CD1c-positive myeloid dendritic cell (primary cell): ENCODE data around the gene LYG2.
"Not testable (repeated sequence)": the region's sequence is repeated elsewhere in the genome, so short reads cannot be mapped to it uniquely, and the experiment has no call there.

Experiments used
- DNase-seq: peaks from one replicate; pipeline ENCODE4 v3.0.0-alpha.2; 2016; ENCODE audit errors: extremely low spot score

The LYG2 gene

GRCh38 chr2:99255491-99256318 lies at the start of gene LYG2:
LYG2 (minus strand) TSS chr2:99255666; CDS start chr2:99254260, 1,406 bp downstream.
- DNase-seq: no peak

- not testable (repeated sequence) for DNase-seq
Observed at GRCh38 chr2:99301097-99301496, 45.6 kb upstream of the LYG2 start, which contains the start of gene LYG1. LYG1 (minus strand) TSS chr2:99301197; CDS start chr2:99295670, 5,527 bp downstream.

GRCh38 chr2:99299580-99299979 lies 44.1 kb upstream of the LYG2 start:
- no peak for DNase-seq

GRCh38 chr2:99297994-99298393 lies 42.5 kb upstream of the LYG2 start:
- no peak for DNase-seq

GRCh38 chr2:99285526-99285925 lies 30.1 kb upstream of the LYG2 start:
- no peak for DNase-seq

- DNase-seq: no peak
Observed at GRCh38 chr2:99279969-99280695, 24.7 kb upstream of the LYG2 start.

GRCh38 chr2:99278793-99279291 lies 23.4 kb upstream of the LYG2 start:
- no peak for DNase-seq

- DNase-seq: not testable (repeated sequence)
Observed at GRCh38 chr2:99278195-99278765, 22.8 kb upstream of the LYG2 start.

GRCh38 chr2:99275882-99276281 lies 20.4 kb upstream of the LYG2 start:
- no peak for DNase-seq

GRCh38 chr2:99261242-99261641 lies 5.8 kb upstream of the LYG2 start:
- DNase-seq: no peak

GRCh38 chr2:99260184-99260583 lies 4.7 kb upstream of the LYG2 start:
- DNase-seq: no peak

GRCh38 chr2:99259465-99259864 lies 4.0 kb upstream of the LYG2 start:
- DNase-seq: no peak

- no peak for DNase-seq
Observed at GRCh38 chr2:99256677-99257076, 1.2 kb upstream of the LYG2 start.

- DNase-seq: no peak
Observed at GRCh38 chr2:99249951-99250350, 5.5 kb downstream of the LYG2 start.

GRCh38 chr2:99242151-99242550 lies 13.3 kb downstream of the LYG2 start:
- DNase-seq: no peak

GRCh38 chr2:99240431-99240830 lies 15.0 kb downstream of the LYG2 start:
- DNase-seq: no peak

- no peak for DNase-seq
Observed at GRCh38 chr2:99238599-99238998, 16.9 kb downstream of the LYG2 start.

- not testable (repeated sequence) for DNase-seq
Observed at GRCh38 chr2:99233177-99233576, 22.3 kb downstream of the LYG2 start.

- no peak for DNase-seq
Observed at GRCh38 chr2:99217929-99218501, 37.5 kb downstream of the LYG2 start.

- DNase-seq: no peak
Observed at GRCh38 chr2:99216096-99216495, 39.4 kb downstream of the LYG2 start.

- no peak for DNase-seq
Observed at GRCh38 chr2:99205491-99205890, 50.0 kb downstream of the LYG2 start.
